ENCODE measurements around the gene EIF3B. TPM values are rescaled to one million over a fixed set of nuclear protein-coding genes. Genes with fewer than 3 reads are reported as not detected.

Gene EIF3B
- total and polyA plus RNA-seq, 9 of the 15 experiments (the other 6 are each of a cell fraction or from before 2014, with no cell fraction given): 25.9 to 494 (median 357) TPM

- TF ChIP-seq ZNF41 (CRISPR knock-in tag; conservative IDR thresholded peaks at IDR 0.05): no peak
- TF ChIP-seq ZNF263 (CRISPR knock-in tag; IDR thresholded peaks at IDR 0.05; ENCODE audit: borderline replicate concordance): no peak
- TF ChIP-seq SNIP1 (IDR thresholded peaks at IDR 0.05; ENCODE audit: low read depth): no peak
- no peak for TF ChIP-seq ZC3H4 (CRISPR knock-in tag; IDR thresholded peaks at IDR 0.05; ENCODE audit: borderline replicate concordance)
- TF ChIP-seq NFYB (IDR thresholded peaks at IDR 0.05; ENCODE audit: extremely low read depth, insufficient read length): no peak
- TF ChIP-seq SREBF1 (IDR thresholded peaks at IDR 0.05; ENCODE audit: borderline replicate concordance, low read depth, low read length): 0 out of 2 replicates have a peak, but pooled peaks have one; percentile 14
- TF ChIP-seq ILK (tag; IDR thresholded peaks at IDR 0.05; ENCODE audit: borderline replicate concordance, low read depth): no peak
- TF ChIP-seq ZBTB17 (CRISPR knock-in tag; IDR thresholded peaks at IDR 0.05): no peak
- no peak for TF ChIP-seq NFE2L1 (tag; IDR thresholded peaks at IDR 0.05; ENCODE audit: borderline replicate concordance, low read depth)
- TF ChIP-seq SREBF2 (CRISPR knock-in tag; IDR thresholded peaks at IDR 0.05): no peak
- TF ChIP-seq POLR2H (tag; IDR thresholded peaks at IDR 0.05; ENCODE audit: low read depth): no peak
- TF ChIP-seq ZNF277 (CRISPR knock-in tag; IDR thresholded peaks at IDR 0.05; ENCODE audit: borderline replicate concordance): no peak
- no peak for TF ChIP-seq ARID2 (IDR thresholded peaks at IDR 0.05)
- TF ChIP-seq DEAF1 (CRISPR knock-in tag; IDR thresholded peaks at IDR 0.05): no peak
- 0 out of 2 replicates have a peak, but pooled peaks have one; percentile 28 for TF ChIP-seq AFF4 (CRISPR knock-in tag; IDR thresholded peaks at IDR 0.05)
- TF ChIP-seq HNRNPH1 (optimal IDR thresholded peaks at IDR 0.05; ENCODE audit: low read depth, low read length): no peak
- peak; percentile 27 for TF ChIP-seq ARHGAP35 (IDR thresholded peaks at IDR 0.05; ENCODE audit: partially characterized antibody)
- no peak for TF ChIP-seq SRF (CRISPR knock-in tag; IDR thresholded peaks at IDR 0.05)
- TF ChIP-seq MAX (CRISPR knock-in tag; IDR thresholded peaks at IDR 0.05): peak; percentile 98
- no peak; the same call in 1 of the 2 replicates for TF ChIP-seq KAT7 (CRISPR knock-in tag; IDR thresholded peaks at IDR 0.05; ENCODE audit: borderline replicate concordance)
- no peak for TF ChIP-seq ZNF583 (CRISPR knock-in tag; IDR thresholded peaks at IDR 0.05)
Measured at GRCh38 chr7:2314209-2314955, 40.2 kb upstream of the EIF3B start, which contains the start of gene SNX8 (continued).

Data from K562 (cell line).